ENCODE results near the gene DHRSX. TPM values are rescaled to one million over a fixed set of nuclear protein-coding genes. Genes with fewer than 3 reads are reported as not detected.

The DHRSX gene
- polyA plus RNA-seq, 2 of the 4 experiments (the other 2 are of a cell fraction) = 32.1 to 56.3 TPM

DNA sequence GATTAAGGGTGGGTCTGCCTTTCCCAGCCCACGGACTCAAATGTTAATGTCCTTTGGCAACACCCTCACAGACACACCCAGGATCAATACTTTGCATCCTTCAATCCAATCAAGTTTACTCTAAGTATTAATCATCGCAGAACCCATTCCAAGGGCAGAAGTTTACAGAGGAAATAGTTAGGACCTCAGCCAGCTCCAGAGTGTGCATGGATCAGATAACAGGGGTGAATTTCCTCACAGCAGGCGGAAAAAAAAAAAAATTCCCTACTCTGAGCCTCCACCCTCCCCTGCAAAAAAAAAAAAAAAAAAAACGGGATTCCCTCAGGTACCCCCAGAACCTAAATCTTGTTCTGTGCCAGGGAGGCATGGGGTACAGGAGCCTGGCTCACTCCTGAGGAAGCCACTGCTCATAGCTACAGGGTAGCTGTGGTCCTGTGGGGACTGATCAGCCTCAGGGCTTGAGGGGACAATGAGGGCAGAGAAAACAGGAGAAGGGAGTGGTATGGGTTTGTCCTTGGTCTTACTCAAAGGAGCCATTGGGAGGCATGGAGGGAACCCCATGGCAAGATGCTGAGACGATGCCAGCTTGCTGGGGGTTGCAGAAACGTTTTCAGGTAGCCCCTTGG is 113.0 kb downstream of the DHRSX start:
- peak overlapping the region; percentile 23 to 69; a peak in 3 of 6 replicates for H3K27ac ChIP-seq
- H3K4me1 ChIP-seq = peaks cover 34% of the 10 kb centered on the region

DNA sequence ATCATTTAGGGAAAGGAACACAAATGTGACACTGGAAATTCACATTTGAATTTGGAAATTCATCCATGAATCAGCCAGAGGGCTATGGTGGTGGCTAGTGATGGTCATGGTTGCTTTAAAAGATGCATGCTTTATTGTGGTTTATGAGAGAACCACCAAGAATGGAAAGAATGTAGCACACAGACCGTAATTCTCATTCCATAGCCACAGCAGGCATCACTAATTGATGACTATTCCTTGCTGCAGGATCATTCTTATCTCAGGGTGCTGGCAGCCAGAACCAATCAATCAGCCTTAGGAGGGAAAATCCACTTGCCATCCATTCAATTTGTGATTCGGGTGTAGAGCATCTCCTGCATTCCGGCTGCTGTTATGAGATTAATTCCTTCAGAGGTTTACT is 115.6 kb downstream of the DHRSX start:
- ATAC-seq (peak; percentile 51 to 64; a peak in 4 of 6 replicates), FAIRE-seq (no peak), DNase-seq (ENCODE audit: low read depth in 1 of 2, low spot score in 1 of 2) (peak; percentile 29 to 69)
- Histone ChIP-seq H3K27ac (0 out of 6 replicates have a peak overlapping the region, but pooled peaks of 1 of the 2 experiments have one; percentile 33), H3K4me3 (no peak overlapping the region), H3K9me3 (no peaks in the 10 kb centered on the region), H3K4me1 (peaks cover 29% of the 10 kb centered on the region), H3K4me2 (no peak overlapping the region)
- CTCF ChIA-PET = no interaction called here
- WGBS (ENCODE audit: missing lambda C conversion rate) = 40% methylated on average over 3 of the region's 3 CpGs
- POLR2A ChIA-PET = no interaction called here
- TF ChIP-seq HOXB13 (CRISPR knock-in tag; IDR thresholded peaks at IDR 0.05; ENCODE audit: low read depth) (no peak), CBX2 (IDR thresholded peaks at IDR 0.05; ENCODE audit: borderline replicate concordance, low read depth) (no peak), KDM5A (IDR thresholded peaks at IDR 0.05) (no peak), EP300 (IDR thresholded peaks at IDR 0.05) (peak in 1 of 2 experiments; percentile 24; a peak in 1 of 5 replicates), FOSL2 (IDR thresholded peaks at IDR 0.05) (no peak), FOSL2 (CRISPR knock-in tag; IDR thresholded peaks at IDR 0.05) (peak; percentile 62), JUNB (IDR thresholded peaks at IDR 0.05) (0 out of 2 replicates have a peak, but pooled peaks have one; percentile 22), GATA3 (IDR thresholded peaks at IDR 0.05; ENCODE audit: borderline replicate concordance) (peak; percentile 50; the same call in 1 of the 2 replicates)
- TF ChIP-seq, protein P1, sequence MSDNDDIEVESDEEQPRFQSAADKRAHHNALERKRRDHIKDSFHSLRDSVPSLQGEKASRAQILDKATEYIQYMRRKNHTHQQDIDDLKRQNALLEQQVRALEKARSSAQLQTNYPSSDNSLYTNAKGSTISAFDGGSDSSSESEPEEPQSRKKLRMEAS (IDR thresholded peaks at IDR 0.05) = peak; percentile 29; the same call in 1 of the 2 replicates

More for the DNA sequence above, 113.0 kb downstream of the DHRSX start:
- no peak for TF ChIP-seq RCOR1 (IDR thresholded peaks at IDR 0.05; ENCODE audit: low read depth, low read length)
- no peak for TF ChIP-seq CBX8 (IDR thresholded peaks at IDR 0.05)
- no peak for TF ChIP-seq POLR2AphosphoS2 (conservative IDR thresholded peaks at IDR 0.05; ENCODE audit: low read length)
- TF ChIP-seq TP53 (CRISPR knock-in tag; IDR thresholded peaks at IDR 0.05) = no peak
- no peak overlapping the region for H3K4me2 ChIP-seq
- ChIA-PET POLR2A (no interaction called here), CTCF (no interaction called here)
- no peak overlapping the region for H3K4me3 ChIP-seq
- WGBS (ENCODE audit: missing lambda C conversion rate) = 55% methylated on average over 6 of the region's 6 CpGs
- no peak for ATAC-seq
- no peak for FAIRE-seq
- DNase-seq (ENCODE audit: low read depth in 1 of 2, low spot score in 1 of 2) = no peak
- peaks cover 7% of the 10 kb centered on the region; the same call in 1 of the 3 replicates for H3K9me3 ChIP-seq

DNA sequence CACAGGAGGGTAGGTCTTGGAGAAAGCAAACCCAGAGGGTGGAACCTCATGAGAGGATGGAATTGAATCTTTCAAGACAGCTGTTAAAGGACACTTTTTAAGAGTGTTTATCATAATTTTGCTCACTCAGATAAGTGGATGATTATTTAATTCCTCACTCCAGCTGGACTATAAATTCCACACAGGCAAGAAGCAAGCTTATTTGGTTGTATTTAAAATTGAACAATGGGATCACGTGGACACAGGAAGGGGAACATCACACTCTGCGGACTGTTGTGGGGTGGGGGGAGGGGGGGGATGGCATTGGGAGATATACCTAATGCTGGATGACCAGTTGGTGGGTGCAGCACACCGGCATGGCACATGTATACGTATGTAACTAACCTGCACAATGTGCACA is 116.3 kb downstream of the DHRSX start:
- POLR2A ChIA-PET = no interaction called here
- peak overlapping the region in 1 of 2 experiments; percentile 62; a peak in 3 of 6 replicates for H3K27ac ChIP-seq
- H3K4me1 ChIP-seq = peaks cover 26% of the 10 kb centered on the region
- H3K4me3 ChIP-seq = no peak overlapping the region
- 0 out of 3 replicates have a peak overlapping the region, but pooled peaks have one; percentile 13 for H3K4me2 ChIP-seq
- DNase-seq (ENCODE audit: low read depth in 1 of 2, low spot score in 1 of 2) (no peak), ATAC-seq (no peak), FAIRE-seq (no peak)
- 88% methylated on average over 4 of the region's 4 CpGs for WGBS (ENCODE audit: missing lambda C conversion rate)
- CTCF ChIA-PET = no interaction called here
- TF ChIP-seq HOXB5 (CRISPR knock-in tag; IDR thresholded peaks at IDR 0.05) (no peak), JUNB (IDR thresholded peaks at IDR 0.05) (no peak)
- TF ChIP-seq, protein P2, sequence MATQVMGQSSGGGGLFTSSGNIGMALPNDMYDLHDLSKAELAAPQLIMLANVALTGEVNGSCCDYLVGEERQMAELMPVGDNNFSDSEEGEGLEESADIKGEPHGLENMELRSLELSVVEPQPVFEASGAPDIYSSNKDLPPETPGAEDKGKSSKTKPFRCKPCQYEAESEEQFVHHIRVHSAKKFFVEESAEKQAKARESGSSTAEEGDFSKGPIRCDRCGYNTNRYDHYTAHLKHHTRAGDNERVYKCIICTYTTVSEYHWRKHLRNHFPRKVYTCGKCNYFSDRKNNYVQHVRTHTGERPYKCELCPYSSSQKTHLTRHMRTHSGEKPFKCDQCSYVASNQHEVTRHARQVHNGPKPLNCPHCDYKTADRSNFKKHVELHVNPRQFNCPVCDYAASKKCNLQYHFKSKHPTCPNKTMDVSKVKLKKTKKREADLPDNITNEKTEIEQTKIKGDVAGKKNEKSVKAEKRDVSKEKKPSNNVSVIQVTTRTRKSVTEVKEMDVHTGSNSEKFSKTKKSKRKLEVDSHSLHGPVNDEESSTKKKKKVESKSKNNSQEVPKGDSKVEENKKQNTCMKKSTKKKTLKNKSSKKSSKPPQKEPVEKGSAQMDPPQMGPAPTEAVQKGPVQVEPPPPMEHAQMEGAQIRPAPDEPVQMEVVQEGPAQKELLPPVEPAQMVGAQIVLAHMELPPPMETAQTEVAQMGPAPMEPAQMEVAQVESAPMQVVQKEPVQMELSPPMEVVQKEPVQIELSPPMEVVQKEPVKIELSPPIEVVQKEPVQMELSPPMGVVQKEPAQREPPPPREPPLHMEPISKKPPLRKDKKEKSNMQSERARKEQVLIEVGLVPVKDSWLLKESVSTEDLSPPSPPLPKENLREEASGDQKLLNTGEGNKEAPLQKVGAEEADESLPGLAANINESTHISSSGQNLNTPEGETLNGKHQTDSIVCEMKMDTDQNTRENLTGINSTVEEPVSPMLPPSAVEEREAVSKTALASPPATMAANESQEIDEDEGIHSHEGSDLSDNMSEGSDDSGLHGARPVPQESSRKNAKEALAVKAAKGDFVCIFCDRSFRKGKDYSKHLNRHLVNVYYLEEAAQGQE (IDR thresholded peaks at IDR 0.05) = no peak
- TF ChIP-seq, protein P1 (IDR thresholded peaks at IDR 0.05) = no peak
- TF ChIP-seq, protein P3, sequence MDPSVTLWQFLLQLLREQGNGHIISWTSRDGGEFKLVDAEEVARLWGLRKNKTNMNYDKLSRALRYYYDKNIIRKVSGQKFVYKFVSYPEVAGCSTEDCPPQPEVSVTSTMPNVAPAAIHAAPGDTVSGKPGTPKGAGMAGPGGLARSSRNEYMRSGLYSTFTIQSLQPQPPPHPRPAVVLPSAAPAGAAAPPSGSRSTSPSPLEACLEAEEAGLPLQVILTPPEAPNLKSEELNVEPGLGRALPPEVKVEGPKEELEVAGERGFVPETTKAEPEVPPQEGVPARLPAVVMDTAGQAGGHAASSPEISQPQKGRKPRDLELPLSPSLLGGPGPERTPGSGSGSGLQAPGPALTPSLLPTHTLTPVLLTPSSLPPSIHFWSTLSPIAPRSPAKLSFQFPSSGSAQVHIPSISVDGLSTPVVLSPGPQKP (IDR thresholded peaks at IDR 0.05; ENCODE audit: low read depth, low read length) = no peak
- H3K9me3 ChIP-seq = no peaks in the 10 kb centered on the region

Data from A549 (cell line).